T-helper 1 cell treated with Interleukin-12 subunit alpha and Interleukin-12 subunit beta and Interleukin-4 antibody, amounts not matched to agents 30 μg/mL and 1 μg/mL, for 36 hours (primary cell): Measurements from ENCODE around the gene BEND2.
"Not testable (repeated sequence)": the region's sequence is repeated elsewhere in the genome, so short reads cannot be mapped to it uniquely, and the experiment has no call there.

Source experiments
- H3K27ac Mint-ChIP-seq: one replicate; pipeline ENCODE4 v1.8.0; 2021; ENCODE audit warnings: mild to moderate bottlenecking, mixed read lengths
- H3K27me3 Mint-ChIP-seq: one replicate; pipeline ENCODE4 v1.8.0; 2021; ENCODE audit warnings: low read depth, mixed read lengths
- H3K36me3 Mint-ChIP-seq: one replicate; pipeline ENCODE4 v1.8.0; 2021; ENCODE audit warnings: low read depth, mixed read lengths
- H3K4me1 Mint-ChIP-seq: one replicate; pipeline ENCODE4 v1.8.0; 2021; ENCODE audit warnings: low read depth, mixed read lengths
- H3K4me3 Mint-ChIP-seq: one replicate; pipeline ENCODE4 v1.8.0; 2021; ENCODE audit warnings: mild to moderate bottlenecking, moderate library complexity, mixed read lengths
- H3K9me3 Mint-ChIP-seq: one replicate; pipeline ENCODE4 v1.8.0; 2021; ENCODE audit warnings: mixed read lengths

BEND2 gene

GRCh38 chrX:18220786-18221185, at the start of gene BEND2:
Gene BEND2 (minus strand): TSS chrX:18220886. CDS start chrX:18220750, 136 bp downstream.
- H3K27ac Mint-ChIP-seq: no peak within 1 kb of the TSS
- H3K4me1 Mint-ChIP-seq: no peaks in the 10 kb centered on the region
- H3K36me3 Mint-ChIP-seq: no peaks in the 10 kb centered on the region
- H3K27me3 Mint-ChIP-seq: no peaks in the 10 kb centered on the region
- H3K4me3 Mint-ChIP-seq: no peak within 1 kb of the TSS
- H3K9me3 Mint-ChIP-seq: no peaks in the 10 kb centered on the region

GRCh38 chrX:18255059-18255458, 34.4 kb upstream of the BEND2 start:
- Mint-ChIP-seq H3K4me3 (no peak overlapping the region), H3K36me3 (no peaks in the 10 kb centered on the region), H3K9me3 (no peaks in the 10 kb centered on the region), H3K27ac (no peak overlapping the region), H3K4me1 (no peaks in the 10 kb centered on the region), H3K27me3 (no peaks in the 10 kb centered on the region)

- no peak overlapping the region for H3K4me3 Mint-ChIP-seq
- H3K9me3 Mint-ChIP-seq: no peaks in the 10 kb centered on the region
- no peaks in the 10 kb centered on the region for H3K27me3 Mint-ChIP-seq
- H3K27ac Mint-ChIP-seq: no peak overlapping the region
- no peaks in the 10 kb centered on the region for H3K4me1 Mint-ChIP-seq
- no peaks in the 10 kb centered on the region for H3K36me3 Mint-ChIP-seq
Observed at GRCh38 chrX:18252644-18253359, 32.1 kb upstream of the BEND2 start.

- H3K9me3 Mint-ChIP-seq, H3K4me1 Mint-ChIP-seq, H3K4me3 Mint-ChIP-seq, H3K27me3 Mint-ChIP-seq, H3K27ac Mint-ChIP-seq, H3K36me3 Mint-ChIP-seq: not testable (repeated sequence)
Observed at GRCh38 chrX:18229646-18230045, 9.0 kb upstream of the BEND2 start.

- no peak overlapping the region for H3K27ac Mint-ChIP-seq
- no peaks in the 10 kb centered on the region for H3K4me1 Mint-ChIP-seq
- H3K4me3 Mint-ChIP-seq: no peak overlapping the region
- H3K27me3 Mint-ChIP-seq: no peaks in the 10 kb centered on the region
- H3K36me3 Mint-ChIP-seq: no peaks in the 10 kb centered on the region
- no peaks in the 10 kb centered on the region for H3K9me3 Mint-ChIP-seq
Observed at GRCh38 chrX:18228069-18228468, 7.4 kb upstream of the BEND2 start.

GRCh38 chrX:18227458-18227857, 6.8 kb upstream of the BEND2 start:
- Mint-ChIP-seq H3K27ac (no peak overlapping the region), H3K9me3 (no peaks in the 10 kb centered on the region), H3K27me3 (no peaks in the 10 kb centered on the region), H3K4me1 (no peaks in the 10 kb centered on the region), H3K4me3 (no peak overlapping the region), H3K36me3 (no peaks in the 10 kb centered on the region)

- H3K9me3 Mint-ChIP-seq: no peaks in the 10 kb centered on the region
- no peaks in the 10 kb centered on the region for H3K27me3 Mint-ChIP-seq
- H3K4me1 Mint-ChIP-seq: no peaks in the 10 kb centered on the region
- no peak overlapping the region for H3K4me3 Mint-ChIP-seq
- H3K36me3 Mint-ChIP-seq: no peaks in the 10 kb centered on the region
- H3K27ac Mint-ChIP-seq: no peak overlapping the region
Observed at GRCh38 chrX:18210470-18210869, 10.2 kb downstream of the BEND2 start.

- Mint-ChIP-seq H3K27me3 (no peaks in the 10 kb centered on the region), H3K4me3 (no peak overlapping the region), H3K9me3 (no peaks in the 10 kb centered on the region), H3K4me1 (no peaks in the 10 kb centered on the region), H3K27ac (no peak overlapping the region), H3K36me3 (no peaks in the 10 kb centered on the region)
Observed at GRCh38 chrX:18206657-18207056, 14.0 kb downstream of the BEND2 start.

- Mint-ChIP-seq H3K4me3 (no peak overlapping the region), H3K27ac (no peak overlapping the region), H3K27me3 (no peaks in the 10 kb centered on the region), H3K36me3 (no peaks in the 10 kb centered on the region), H3K4me1 (no peaks in the 10 kb centered on the region), H3K9me3 (no peaks in the 10 kb centered on the region)
Observed at GRCh38 chrX:18203631-18204030, 17.1 kb downstream of the BEND2 start.

- Mint-ChIP-seq H3K27me3 (no peaks in the 10 kb centered on the region), H3K9me3 (no peaks in the 10 kb centered on the region), H3K36me3 (no peaks in the 10 kb centered on the region), H3K4me1 (no peaks in the 10 kb centered on the region), H3K27ac (no peak overlapping the region), H3K4me3 (no peak overlapping the region)
Observed at GRCh38 chrX:18194688-18195087, 26.0 kb downstream of the BEND2 start.

GRCh38 chrX:18179446-18179845, 41.2 kb downstream of the BEND2 start:
- Mint-ChIP-seq H3K36me3 (no peaks in the 10 kb centered on the region), H3K27ac (no peak overlapping the region), H3K27me3 (peaks cover 3% of the 10 kb centered on the region), H3K4me1 (no peaks in the 10 kb centered on the region), H3K4me3 (no peak overlapping the region), H3K9me3 (no peaks in the 10 kb centered on the region)

- H3K36me3 Mint-ChIP-seq: no peaks in the 10 kb centered on the region
- peaks cover 3% of the 10 kb centered on the region for H3K27me3 Mint-ChIP-seq
- H3K27ac Mint-ChIP-seq: no peak overlapping the region
Observed at GRCh38 chrX:18174971-18175370, 45.7 kb downstream of the BEND2 start.

GRCh38 chrX:18174209-18174608, 46.5 kb downstream of the BEND2 start:
- peaks cover 3% of the 10 kb centered on the region for H3K27me3 Mint-ChIP-seq
- H3K9me3 Mint-ChIP-seq: no peaks in the 10 kb centered on the region
- no peaks in the 10 kb centered on the region for H3K4me1 Mint-ChIP-seq
- H3K4me3 Mint-ChIP-seq: no peak overlapping the region
- no peaks in the 10 kb centered on the region for H3K36me3 Mint-ChIP-seq
- H3K27ac Mint-ChIP-seq: no peak overlapping the region

More at GRCh38 chrX:18174971-18175370, 45.7 kb downstream of the BEND2 start:
- Mint-ChIP-seq H3K4me3 (no peak overlapping the region), H3K4me1 (no peaks in the 10 kb centered on the region), H3K9me3 (no peaks in the 10 kb centered on the region)

GRCh38 chrX:18173494-18174180, 47.0 kb downstream of the BEND2 start:
- no peaks in the 10 kb centered on the region for H3K9me3 Mint-ChIP-seq
- no peaks in the 10 kb centered on the region for H3K36me3 Mint-ChIP-seq
- H3K27ac Mint-ChIP-seq: no peak overlapping the region
- H3K4me3 Mint-ChIP-seq: no peak overlapping the region
- no peaks in the 10 kb centered on the region for H3K4me1 Mint-ChIP-seq
- H3K27me3 Mint-ChIP-seq: peaks cover 3% of the 10 kb centered on the region

GRCh38 chrX:18172970-18173369, 47.7 kb downstream of the BEND2 start:
- H3K4me3 Mint-ChIP-seq: no peak overlapping the region
- no peaks in the 10 kb centered on the region for H3K9me3 Mint-ChIP-seq
- no peaks in the 10 kb centered on the region for H3K4me1 Mint-ChIP-seq
- no peak overlapping the region for H3K27ac Mint-ChIP-seq
- H3K27me3 Mint-ChIP-seq: peaks cover 3% of the 10 kb centered on the region
- no peaks in the 10 kb centered on the region for H3K36me3 Mint-ChIP-seq
